Measurements from ENCODE around the gene HCRT.
"Not testable (repeated sequence)": the region's sequence is repeated elsewhere in the genome, so short reads cannot be mapped to it uniquely, and the experiment has no call there.

Gene HCRT

DNA sequence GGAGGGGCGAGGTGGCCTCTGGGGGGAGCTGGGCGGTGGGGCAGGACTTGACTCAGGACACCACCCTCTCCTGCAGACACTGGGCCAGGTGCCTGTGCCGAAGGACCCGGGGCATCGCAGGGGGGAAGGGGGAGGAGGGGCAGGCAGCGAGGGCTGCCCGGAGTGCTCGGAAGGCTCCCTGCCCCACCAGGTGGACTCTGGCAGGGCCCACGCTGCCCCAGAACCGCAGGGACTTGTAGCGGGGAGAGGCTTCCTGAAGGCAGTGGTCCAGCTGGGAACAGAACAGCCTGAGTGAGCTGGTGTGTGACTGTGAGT lies 4.4 kb upstream of the HCRT start:
- Mint-ChIP-seq H3K27ac (no peak overlapping the region), H3K27me3 (no peaks in the 10 kb centered on the region), H3K4me1 (ENCODE audit: low read depth) (peaks cover 22% of the 10 kb centered on the region), H3K4me3 (no peak overlapping the region), H3K36me3 (no peaks in the 10 kb centered on the region), H3K9me3 (ENCODE audit: low read depth) (no peaks in the 10 kb centered on the region)

DNA sequence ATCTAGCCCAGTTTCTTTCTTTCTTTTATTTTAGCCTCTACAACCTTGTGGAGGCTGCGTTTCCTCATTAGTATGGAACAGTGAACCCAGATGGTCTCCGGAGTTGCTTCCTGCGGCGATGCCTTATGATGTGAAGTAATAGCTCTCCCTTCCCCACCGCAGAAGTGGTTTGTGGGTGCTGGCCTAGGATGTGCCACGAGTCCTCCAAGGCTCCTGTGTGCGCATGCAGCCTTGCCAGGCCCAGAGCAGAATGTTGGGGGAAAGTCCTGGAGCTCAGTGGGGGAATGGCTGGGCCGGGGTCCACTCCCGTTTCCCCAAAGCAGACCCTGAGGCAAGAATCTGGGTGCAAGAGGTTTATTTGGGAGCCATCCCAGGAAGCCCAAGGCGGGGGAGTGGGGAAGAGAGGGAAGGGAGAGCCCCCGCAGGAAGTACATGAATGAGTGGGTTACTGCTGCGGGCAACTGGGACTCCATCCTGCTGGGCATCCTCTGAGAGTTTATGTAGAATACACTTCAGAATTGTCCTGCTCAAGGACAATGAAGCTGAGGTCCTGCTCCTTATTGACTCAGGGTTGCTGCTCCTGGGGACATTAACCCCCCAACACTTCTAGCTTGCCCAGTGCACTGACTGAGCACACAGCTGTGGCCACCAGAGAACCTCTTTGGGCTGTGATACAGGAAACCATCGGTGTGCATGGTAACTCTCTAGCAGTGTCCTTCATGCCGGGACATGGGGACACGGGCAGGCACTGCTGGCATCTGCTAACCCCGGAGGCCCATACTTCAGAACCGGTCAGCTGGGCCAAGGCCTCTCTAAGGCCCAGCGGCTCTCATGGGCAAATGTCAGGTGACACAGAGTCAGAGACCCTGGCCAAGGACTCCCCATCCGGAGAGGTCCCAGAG lies 3.7 kb upstream of the HCRT start:
- H3K36me3 Mint-ChIP-seq = no peaks in the 10 kb centered on the region
- no peak overlapping the region for H3K4me3 Mint-ChIP-seq
- no peaks in the 10 kb centered on the region for H3K9me3 Mint-ChIP-seq (ENCODE audit: low read depth)
- no peaks in the 10 kb centered on the region for H3K27me3 Mint-ChIP-seq
- peaks cover 19% of the 10 kb centered on the region for H3K4me1 Mint-ChIP-seq (ENCODE audit: low read depth)
- no peak overlapping the region for H3K27ac Mint-ChIP-seq

DNA sequence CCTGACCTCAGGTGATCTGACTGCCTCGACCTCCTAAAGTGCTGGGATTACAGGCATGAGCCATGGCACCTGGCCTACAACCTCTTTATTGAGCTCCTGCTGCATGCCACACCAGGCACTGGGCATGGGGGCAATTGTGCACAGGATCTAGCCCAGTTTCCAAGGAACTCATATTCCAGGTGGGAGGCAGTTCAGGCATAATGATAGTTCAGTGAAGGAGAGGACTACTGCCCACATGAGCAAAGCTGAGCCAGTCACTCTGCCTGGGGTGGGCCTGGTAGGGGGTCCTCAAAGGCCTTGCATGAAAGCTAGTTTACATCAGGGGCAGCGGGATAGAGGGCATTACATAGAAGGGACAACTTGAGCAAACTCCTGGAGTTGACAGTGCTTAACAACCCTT lies 2.6 kb upstream of the HCRT start:
- H3K27ac Mint-ChIP-seq = no peak overlapping the region
- H3K4me1 Mint-ChIP-seq (ENCODE audit: low read depth) = peaks cover 20% of the 10 kb centered on the region

DNA sequence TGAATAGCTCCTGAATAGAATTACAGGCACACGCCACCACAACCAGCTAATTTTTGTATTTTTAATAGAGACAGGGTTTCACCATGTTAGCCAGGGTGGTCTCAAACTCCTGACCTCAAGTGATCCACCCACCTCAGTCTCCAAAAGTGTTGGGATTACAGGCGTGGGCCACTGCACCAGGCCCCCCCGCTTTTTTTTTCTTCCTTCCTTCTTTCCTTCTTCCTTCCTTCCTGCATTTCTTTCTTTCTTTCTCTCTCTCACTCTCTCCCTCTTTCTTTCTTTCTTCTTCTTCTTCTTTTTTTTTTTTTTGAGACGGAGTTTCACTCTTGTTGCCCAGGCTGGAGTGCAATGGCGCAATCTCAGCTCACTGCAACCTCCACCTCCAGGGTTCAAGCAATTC lies 939 bp upstream of the HCRT start:
- not testable (repeated sequence) for H3K9me3 Mint-ChIP-seq (ENCODE audit: low read depth); H3K4me3 Mint-ChIP-seq; H3K27me3 Mint-ChIP-seq; H3K36me3 Mint-ChIP-seq
- H3K27ac Mint-ChIP-seq = peak overlapping the region; percentile 66
- H3K4me1 Mint-ChIP-seq (ENCODE audit: low read depth) = peaks cover 20% of the 10 kb centered on the region

More for the DNA sequence above, 2.6 kb upstream of the HCRT start:
- H3K4me3 Mint-ChIP-seq = no peak overlapping the region
- H3K9me3 Mint-ChIP-seq (ENCODE audit: low read depth) = no peaks in the 10 kb centered on the region
- no peaks in the 10 kb centered on the region for H3K27me3 Mint-ChIP-seq
- H3K36me3 Mint-ChIP-seq = no peaks in the 10 kb centered on the region

DNA sequence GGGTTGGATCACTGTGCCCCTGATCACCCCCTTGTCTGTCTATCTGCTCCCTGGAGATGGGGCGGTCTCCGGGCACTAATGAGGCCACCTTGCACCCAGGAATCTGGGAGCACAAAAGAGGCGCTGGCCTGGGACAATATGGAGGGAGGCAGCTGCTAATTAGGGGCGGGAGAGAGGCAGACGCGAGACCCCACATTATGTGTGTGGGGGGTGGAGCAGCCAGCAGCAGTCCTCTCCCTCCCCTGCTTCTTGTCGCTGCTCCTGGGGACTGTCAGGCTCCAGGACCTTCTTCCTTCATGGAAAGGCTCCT lies 324 bp upstream of the HCRT start:
- Mint-ChIP-seq H3K36me3 (no peaks in the 10 kb centered on the region), H3K4me3 (no peak overlapping the region), H3K4me1 (ENCODE audit: low read depth) (peaks cover 20% of the 10 kb centered on the region), H3K9me3 (ENCODE audit: low read depth) (no peaks in the 10 kb centered on the region), H3K27me3 (no peaks in the 10 kb centered on the region), H3K27ac (no peak overlapping the region)

DNA sequence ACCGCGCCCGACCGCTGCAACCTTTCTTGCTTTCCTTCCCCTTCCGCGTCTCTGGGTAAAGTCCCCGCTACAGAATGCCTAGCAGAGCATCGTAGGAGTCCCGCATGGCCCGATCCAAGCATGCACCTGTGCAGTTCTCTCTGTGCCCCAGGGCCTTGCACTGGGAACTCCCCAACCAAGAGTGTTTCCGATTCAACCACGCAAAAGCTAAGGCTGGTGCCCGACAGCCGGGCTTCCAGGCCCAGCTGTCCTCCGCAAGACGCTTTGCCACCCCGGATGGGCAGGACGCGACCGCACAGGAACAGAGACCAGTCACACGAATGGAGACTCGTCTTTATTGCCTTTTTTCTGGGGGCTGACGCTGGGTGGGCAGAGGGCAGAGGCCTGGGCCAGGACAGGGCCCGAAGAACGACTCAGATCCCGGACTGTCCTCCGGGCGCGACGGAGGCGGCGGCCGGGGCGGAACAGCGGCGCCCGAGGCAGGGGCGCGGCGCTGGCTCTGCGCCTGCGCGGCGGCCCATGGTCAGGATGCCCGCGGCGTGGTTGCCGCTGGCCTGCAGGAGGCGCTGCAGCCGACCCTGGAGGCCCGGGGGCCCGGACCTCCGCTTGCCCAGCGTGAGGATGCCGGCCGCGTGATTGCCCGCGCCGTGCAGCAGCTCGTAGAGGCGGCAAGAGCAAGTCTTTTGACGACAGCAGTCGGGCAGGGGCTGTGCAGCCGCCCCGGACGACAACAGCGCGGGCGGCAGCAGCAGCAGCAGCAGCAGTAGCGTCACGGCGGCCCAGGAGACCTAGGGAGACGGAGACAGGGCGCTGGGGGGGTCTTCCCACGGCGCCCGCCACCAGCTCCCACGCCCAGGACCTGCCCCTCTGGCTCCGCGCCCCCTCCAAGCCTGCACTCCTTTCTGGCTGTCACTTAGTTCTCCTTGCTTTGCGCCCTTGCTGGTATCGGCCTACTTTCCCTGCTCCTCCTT lies 1.2 kb downstream of the HCRT start:
- no peaks in the 10 kb centered on the region for H3K36me3 Mint-ChIP-seq
- H3K27ac Mint-ChIP-seq = peak overlapping the region; percentile 62
- peaks cover 31% of the 10 kb centered on the region for H3K4me1 Mint-ChIP-seq (ENCODE audit: low read depth)
- peak overlapping the region; percentile 85 for H3K4me3 Mint-ChIP-seq
- H3K9me3 Mint-ChIP-seq (ENCODE audit: low read depth) = no peaks in the 10 kb centered on the region
- peaks cover 5% of the 10 kb centered on the region for H3K27me3 Mint-ChIP-seq

DNA sequence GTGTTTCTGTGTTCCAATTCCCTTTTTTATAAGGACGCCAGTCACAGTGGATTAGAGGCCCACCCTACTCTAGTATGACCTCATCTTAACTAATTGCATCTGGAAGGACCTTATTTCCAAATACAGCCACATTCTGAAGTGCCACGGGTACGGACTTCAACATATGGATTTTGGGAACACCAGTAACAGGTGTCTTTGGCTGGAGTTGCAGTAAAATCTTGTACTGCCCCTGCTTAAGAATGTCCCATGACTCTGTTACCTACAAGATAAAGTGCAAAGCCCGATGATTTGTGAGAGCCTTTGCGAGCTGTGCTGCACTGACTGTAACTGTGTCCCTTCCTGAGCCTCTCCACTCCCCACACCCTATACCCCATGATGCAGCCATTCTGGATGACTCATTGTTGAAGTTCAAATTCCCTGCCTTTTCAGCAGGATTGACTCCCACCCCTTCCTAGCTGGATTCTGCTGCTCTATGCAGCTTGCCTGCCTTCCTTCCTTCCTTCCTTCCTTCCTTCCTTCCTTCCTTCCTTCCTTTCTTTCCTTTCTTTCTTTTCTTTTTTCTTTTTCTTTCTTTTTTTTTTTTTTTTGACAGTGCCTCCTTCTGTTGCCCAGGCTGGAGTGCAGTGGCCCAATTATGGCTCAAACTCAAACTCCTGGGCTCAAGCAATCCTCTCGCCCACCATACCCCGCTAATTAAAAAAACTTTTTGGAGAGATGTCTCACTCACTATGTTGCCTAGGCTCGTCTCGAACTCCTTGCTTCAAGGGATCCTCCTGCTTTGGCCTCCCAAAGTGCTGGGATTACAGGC lies 2.1 kb downstream of the HCRT start:
- peaks cover 36% of the 10 kb centered on the region for H3K4me1 Mint-ChIP-seq (ENCODE audit: low read depth)

DNA sequence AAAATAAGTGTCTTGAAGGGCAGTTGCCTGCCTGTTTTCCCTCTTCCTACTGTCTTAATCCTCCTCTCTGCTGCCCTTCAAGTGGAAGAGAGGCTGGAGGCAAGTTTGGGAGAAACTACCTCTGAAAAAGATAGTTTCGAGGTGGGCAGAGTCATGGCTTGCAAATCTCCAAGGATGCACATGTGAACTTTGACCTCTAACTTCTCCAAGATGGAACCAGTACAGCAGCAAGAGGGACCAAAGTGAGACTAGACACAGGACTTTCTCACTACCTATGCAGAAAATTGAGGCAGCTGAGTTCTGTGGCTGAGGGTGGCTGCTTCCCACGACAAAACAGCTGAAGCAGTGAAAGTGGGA lies 3.4 kb downstream of the HCRT start:
- H3K27me3 Mint-ChIP-seq = peaks cover 7% of the 10 kb centered on the region
- peaks cover 5% of the 10 kb centered on the region for H3K36me3 Mint-ChIP-seq
- H3K9me3 Mint-ChIP-seq (ENCODE audit: low read depth) = no peaks in the 10 kb centered on the region
- peaks cover 36% of the 10 kb centered on the region for H3K4me1 Mint-ChIP-seq (ENCODE audit: low read depth)
- H3K4me3 Mint-ChIP-seq = peak overlapping the region; percentile 58
- no peak overlapping the region for H3K27ac Mint-ChIP-seq

More for the DNA sequence above, 2.1 kb downstream of the HCRT start:
- Mint-ChIP-seq H3K9me3 (ENCODE audit: low read depth) (no peaks in the 10 kb centered on the region), H3K4me3 (peak overlapping the region; percentile 85), H3K27ac (peak overlapping the region; percentile 62), H3K27me3 (peaks cover 7% of the 10 kb centered on the region), H3K36me3 (peaks cover 2% of the 10 kb centered on the region)

DNA sequence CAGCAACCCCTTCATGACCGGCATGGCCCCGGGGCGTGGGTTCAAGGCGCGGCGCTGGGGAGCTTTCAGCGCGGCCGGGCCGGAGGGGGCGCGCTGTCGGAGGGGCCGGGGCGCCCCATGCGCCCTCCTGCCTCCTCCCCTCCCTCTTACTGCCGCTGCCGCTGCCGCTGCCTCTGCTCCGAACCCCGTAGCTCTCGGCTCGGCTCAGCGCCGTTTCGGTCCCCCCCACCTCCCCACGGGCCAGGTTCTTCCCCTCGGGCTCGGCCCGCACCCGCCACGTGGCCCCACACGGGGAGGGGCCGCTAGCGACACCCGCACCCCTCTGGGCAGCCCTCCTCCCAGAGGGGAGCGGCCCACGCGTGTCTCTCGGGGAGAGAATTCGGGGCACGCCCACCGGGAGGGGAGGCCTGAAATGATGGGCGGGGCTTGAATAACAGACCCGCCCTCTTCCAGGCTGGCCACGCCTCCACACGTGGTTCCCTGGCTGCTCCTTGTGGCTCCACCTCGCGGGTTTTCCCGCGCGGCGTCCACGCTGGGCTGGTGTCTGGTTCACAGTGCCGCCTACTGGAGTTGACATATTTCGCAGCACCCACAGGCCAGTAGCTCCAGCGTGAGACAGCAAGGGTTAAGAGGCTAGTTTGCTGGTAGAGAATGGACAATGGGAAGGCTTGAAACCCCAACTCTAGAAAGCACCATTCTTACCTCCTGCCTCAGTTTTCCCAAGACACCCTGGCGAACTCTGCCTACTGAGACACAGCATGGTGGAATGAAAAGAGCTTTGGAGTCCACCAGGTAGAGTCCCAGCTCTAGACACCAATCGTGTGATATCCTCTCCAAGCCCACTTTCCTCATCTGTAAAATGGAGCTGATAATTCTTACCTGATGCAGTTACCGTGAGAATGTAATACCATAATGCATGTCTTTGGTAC lies 4.1 kb downstream of the HCRT start, which contains the start of gene KCNH4:
Gene KCNH4 (minus strand): TSS at position 221 of the 929 bp plus-strand sequence. CDS start 197 bp downstream, at position 24.
- H3K4me3 Mint-ChIP-seq = peak within 1 kb of the TSS; percentile 70
- peaks cover 36% of the 10 kb centered on the region for H3K4me1 Mint-ChIP-seq (ENCODE audit: low read depth)
- H3K36me3 Mint-ChIP-seq = peaks cover 5% of the 10 kb centered on the region
- peaks cover 7% of the 10 kb centered on the region for H3K27me3 Mint-ChIP-seq
- no peak within 1 kb of the TSS for H3K27ac Mint-ChIP-seq
- no peaks in the 10 kb centered on the region for H3K9me3 Mint-ChIP-seq (ENCODE audit: low read depth)

DNA sequence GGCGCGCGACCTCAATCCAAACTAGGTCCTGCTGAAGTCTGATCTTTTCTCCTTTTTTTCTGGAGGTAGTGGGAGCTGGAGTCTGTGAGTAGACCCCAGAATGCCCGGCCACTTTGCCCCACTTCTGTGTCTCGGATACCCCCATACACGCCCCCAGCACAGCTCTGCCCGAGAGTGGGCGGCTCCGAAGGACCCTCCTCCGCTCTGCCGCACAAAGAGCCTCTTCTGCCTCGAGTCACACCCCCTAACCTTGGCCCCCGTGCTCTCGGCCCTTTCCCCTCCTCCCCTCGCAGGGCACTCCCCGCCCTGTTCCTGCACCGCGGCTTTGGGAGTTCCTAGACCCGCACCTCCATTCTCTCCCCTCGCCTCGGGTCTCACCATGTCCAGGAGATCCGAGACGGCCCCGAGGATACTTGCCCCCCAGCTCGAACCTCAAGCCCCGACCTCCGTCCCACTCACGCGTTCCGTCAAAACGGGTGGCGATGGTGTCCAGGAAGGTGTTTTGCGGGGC lies 4.8 kb downstream of the HCRT start:
- no peak overlapping the region for H3K27ac Mint-ChIP-seq
- no peaks in the 10 kb centered on the region for H3K9me3 Mint-ChIP-seq (ENCODE audit: low read depth)
- H3K27me3 Mint-ChIP-seq = peaks cover 7% of the 10 kb centered on the region
- peaks cover 5% of the 10 kb centered on the region for H3K36me3 Mint-ChIP-seq
- peaks cover 36% of the 10 kb centered on the region for H3K4me1 Mint-ChIP-seq (ENCODE audit: low read depth)
- peak overlapping the region; percentile 70 for H3K4me3 Mint-ChIP-seq

DNA sequence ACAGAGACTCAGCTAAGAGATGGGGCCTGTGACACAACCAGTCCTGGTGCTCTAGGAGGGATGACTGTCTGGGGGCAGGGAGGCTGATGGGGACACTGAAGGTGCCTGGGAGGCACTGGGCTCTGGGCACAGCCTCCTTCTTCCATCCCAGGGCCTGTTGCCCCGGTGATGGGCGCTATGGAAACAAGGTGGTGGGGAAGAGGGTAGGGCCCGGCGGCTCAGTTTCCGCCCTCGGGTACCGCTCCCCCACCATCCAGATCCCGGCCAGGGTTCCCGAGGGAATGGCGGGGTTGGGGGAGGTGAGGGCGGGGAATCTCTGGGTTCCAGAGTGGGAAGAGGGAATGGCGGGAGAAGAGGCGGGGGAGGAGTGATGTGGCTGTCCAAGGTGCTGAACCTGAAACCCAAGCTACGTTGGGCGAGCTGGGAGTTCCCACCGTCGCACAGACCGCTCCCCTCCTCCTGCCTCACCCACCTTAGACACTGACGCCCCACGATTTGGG lies 5.3 kb downstream of the HCRT start:
- peak overlapping the region; percentile 70 for H3K4me3 Mint-ChIP-seq
- H3K36me3 Mint-ChIP-seq = peaks cover 5% of the 10 kb centered on the region
- H3K27me3 Mint-ChIP-seq = peaks cover 7% of the 10 kb centered on the region
- H3K4me1 Mint-ChIP-seq (ENCODE audit: low read depth) = peaks cover 36% of the 10 kb centered on the region
- no peak overlapping the region for H3K27ac Mint-ChIP-seq
- H3K9me3 Mint-ChIP-seq (ENCODE audit: low read depth) = no peaks in the 10 kb centered on the region

DNA sequence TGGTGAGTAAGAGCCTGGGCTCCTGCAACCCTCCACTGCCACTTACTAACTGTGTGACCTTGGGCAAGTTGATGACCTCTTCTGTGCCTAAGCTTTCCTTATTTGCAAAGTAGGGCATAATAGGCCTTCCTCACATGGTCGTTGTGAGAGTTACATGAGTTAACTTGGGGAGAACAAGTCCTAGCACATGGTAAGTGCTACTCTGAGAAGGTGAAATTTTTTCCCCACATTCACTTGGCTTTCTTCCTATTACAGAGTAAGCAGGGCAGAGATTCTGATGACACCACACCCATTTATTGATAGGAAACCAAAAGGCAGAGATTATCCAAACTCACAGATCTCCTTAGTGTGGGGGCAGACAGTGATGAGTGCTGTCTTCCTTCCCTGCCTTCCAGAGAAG lies 5.9 kb downstream of the HCRT start:
- Mint-ChIP-seq H3K27me3 (peaks cover 7% of the 10 kb centered on the region), H3K4me1 (ENCODE audit: low read depth) (peaks cover 30% of the 10 kb centered on the region), H3K27ac (no peak overlapping the region), H3K4me3 (peak overlapping the region; percentile 54), H3K36me3 (peaks cover 5% of the 10 kb centered on the region), H3K9me3 (ENCODE audit: low read depth) (no peaks in the 10 kb centered on the region)

DNA sequence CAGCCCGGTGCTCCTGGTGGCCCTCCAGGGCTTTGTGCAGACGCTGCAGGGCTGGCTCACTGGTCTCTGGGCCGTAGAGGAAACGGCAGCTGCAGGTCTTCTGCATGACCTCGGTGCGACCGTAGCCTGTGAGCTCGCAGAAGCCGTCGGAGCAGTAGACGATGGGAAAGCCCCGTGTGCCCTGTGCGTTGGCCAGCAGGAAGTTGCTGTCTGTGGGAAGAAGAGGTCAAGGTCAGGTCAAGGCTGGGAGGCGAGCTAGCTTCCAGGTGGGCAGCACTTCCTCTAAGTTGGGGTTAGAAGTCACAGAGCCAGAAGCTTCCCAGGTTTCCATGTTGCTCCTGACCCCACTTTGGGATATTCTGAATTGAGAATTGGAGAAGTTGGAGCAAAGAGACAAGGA lies 6.4 kb downstream of the HCRT start:
- H3K36me3 Mint-ChIP-seq = peaks cover 5% of the 10 kb centered on the region
- H3K4me3 Mint-ChIP-seq = peak overlapping the region; percentile 54
- no peak overlapping the region for H3K27ac Mint-ChIP-seq
- no peaks in the 10 kb centered on the region for H3K9me3 Mint-ChIP-seq (ENCODE audit: low read depth)
- peaks cover 7% of the 10 kb centered on the region for H3K27me3 Mint-ChIP-seq
- peaks cover 30% of the 10 kb centered on the region for H3K4me1 Mint-ChIP-seq (ENCODE audit: low read depth)

Measured in activated naive CD8-positive, alpha-beta T cell (primary cell).